H1 (cell line): Measurements from ENCODE around the gene CDKN2A.

Experiments used
- CTCF ChIP-seq, 3 experiments: IDR thresholded peaks; 1 replicate in 2 of 3; 2 replicates in 1 of 3; pipeline versions ENCODE4 v1.5.1 to v1.6.1; 2011; ENCODE audit warnings: low read length in 3 of 3, mild to moderate bottlenecking in 3 of 3, inconsistent platforms in 2 of 3, low read depth in 1 of 3, moderate library complexity in 1 of 3; ENCODE audit not compliant: insufficient read depth in 1 of 3; ENCODE audit errors: control extremely low read depth in 1 of 3
- NRF1 ChIP-seq: IDR thresholded peaks from 2 replicates; pipeline ENCODE4 v1.6.1; 2011; ENCODE audit warnings: mild to moderate bottlenecking, low read depth, low read length, improper control_type of control experiment
- SIX5 ChIP-seq: IDR thresholded peaks from 2 replicates; pipeline ENCODE4 v1.6.1; 2011; ENCODE audit warnings: mild to moderate bottlenecking, low read depth, low read length

GRCh38 chr9:21972361-21972760 lies 21.8 kb downstream of the CDKN2A start:
- TF ChIP-seq CTCF (IDR thresholded peaks at IDR 0.05; ENCODE audit: control extremely low read depth in 1 of 3, insufficient read depth in 1 of 3, low read depth in 1 of 3, low read length in 3 of 3) (no peak), NRF1 (no peak), SIX5 (no peak)
